HG03280 (cell line): ENCODE results near the gene MAP4K5.

Source experiments
- ATAC-seq: cut with Tn5 transposase; IDR thresholded peaks from one replicate; pipeline ENCODE4 v1.9.1; 2021; ENCODE audit warnings: mild to moderate bottlenecking, moderate library complexity; ENCODE audit not compliant: unreplicated experiment

The MAP4K5 gene

DNA sequence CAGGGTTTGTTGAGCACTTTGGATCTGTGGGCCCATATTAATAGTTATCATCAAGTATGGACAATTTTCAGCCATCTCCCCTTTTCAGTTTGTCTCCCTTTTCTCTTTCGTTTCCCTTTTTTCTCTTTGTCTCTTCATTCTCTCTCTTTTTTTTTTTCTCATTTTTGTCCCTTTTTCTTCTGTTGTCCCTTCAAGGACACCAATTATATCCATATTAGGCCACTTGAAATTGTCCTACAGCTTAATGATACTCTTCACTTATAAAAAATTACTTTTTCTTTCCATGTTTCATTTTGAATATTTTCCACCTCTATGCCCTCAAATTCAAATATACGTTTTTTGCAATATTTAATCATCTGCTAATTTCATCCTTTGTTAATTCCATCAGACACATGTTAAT is 53.3 kb downstream of the MAP4K5 start:
- ATAC-seq: no peak

GRCh38 chr14:50477760-50478159 is 54.6 kb downstream of the MAP4K5 start:
- no peak for ATAC-seq

DNA sequence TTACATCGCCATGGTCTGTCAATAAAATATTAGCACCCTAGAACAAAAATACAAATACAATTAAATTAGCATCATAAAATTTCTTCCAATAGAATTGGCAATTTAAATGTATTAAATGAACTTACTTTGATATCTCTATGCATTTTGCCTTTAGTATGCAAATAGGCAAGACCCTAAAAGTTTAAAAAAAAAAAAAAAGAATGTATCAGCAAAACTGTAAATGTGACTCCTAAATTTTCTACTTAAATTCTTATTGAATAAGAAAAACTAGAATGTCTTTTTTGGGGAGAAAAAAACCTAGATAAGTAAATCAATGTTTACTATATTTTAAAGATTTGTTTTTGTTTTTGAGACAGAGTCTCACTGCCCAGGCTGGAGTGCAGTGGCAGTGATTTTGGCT is 56.2 kb downstream of the MAP4K5 start:
- ATAC-seq: no peak

DNA sequence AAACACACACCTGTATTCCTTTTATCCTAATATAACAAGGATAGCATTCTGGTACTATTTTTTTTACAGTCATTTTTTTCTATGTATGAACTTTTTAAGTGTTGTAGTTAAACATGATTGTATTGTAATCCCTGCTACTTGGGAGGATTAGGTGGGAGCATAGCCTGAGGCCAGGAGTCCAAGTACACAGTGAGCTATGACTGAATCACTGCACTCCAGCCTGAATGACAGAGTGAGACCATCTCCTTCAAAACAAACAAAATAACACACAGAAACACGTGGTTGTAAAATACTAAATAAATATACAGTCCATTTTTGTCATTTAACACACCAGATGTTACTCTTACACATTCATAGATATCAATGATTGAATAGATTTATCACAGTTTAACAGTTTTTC is 56.9 kb downstream of the MAP4K5 start:
- no peak for ATAC-seq

DNA sequence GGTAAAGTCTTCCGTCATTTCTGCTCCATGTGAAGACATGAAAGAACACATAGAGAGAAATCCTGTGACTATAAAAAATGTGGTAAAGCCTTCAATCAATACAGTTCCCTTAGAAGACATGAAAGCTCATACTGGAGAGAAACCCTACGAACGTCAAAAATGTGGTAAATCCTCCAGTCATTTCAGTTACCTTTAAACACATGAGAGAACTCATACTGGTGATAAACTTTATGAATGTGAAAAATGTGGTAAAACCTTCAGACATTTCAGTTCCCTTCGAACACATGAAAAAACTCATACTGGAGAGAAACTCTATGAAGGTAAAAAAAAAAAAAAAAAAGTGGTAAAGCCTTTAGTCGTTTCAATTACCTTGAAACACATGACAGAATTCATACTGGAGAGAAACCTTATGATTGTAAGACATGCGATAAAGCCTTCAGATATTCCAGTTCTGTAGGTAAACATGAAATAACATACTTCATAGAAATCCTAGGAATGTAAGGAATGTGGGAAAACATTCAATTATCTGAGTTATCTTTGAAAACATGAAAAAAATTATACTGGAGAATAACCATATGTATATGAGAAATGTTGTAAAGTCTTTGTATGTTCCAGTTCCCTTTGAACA is 60.4 kb downstream of the MAP4K5 start:
- no peak for ATAC-seq

- no peak for ATAC-seq
Measured at GRCh38 chr14:50469982-50470381, 62.4 kb downstream of the MAP4K5 start.

DNA sequence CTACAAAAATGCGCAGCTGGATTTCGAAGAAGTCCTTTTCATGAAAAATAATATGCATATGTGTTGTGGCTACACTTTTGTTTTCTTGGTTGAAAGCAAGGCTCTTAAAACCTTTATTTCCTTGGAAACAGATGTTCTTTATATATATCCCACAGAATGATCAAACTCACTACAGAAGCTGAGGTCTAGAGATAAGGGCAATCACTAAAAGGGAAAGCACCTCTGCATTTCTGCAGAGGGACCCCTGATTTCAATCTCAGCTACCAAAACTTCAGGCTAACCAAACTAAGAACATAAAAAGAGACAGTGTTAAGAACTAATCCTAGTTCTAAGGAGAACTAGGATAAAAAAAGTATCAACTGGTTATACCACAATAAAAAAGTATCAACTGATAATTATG is 70.3 kb downstream of the MAP4K5 start:
- no peak for ATAC-seq

DNA sequence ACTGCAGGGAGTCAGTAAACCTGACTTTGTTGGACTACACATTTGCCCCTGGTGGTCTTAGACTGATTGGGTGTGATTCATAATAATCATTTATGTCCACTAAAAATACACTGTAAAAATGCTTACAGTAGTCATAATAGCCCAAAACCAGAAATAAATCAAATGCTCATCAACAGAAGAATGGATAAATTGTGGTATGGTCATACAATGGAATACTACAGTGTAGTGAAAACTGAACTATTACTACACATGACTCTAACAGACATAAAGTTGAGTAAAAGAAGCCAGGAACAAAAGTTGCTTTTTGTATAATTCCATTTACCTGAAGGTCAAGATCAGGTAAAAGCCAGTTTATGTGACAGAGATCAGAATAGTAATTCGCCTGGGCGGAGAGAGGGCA is 78.5 kb downstream of the MAP4K5 start:
- ATAC-seq: no peak

GRCh38 chr14:50452979-50453705 is 79.2 kb downstream of the MAP4K5 start:
- no peak for ATAC-seq

DNA sequence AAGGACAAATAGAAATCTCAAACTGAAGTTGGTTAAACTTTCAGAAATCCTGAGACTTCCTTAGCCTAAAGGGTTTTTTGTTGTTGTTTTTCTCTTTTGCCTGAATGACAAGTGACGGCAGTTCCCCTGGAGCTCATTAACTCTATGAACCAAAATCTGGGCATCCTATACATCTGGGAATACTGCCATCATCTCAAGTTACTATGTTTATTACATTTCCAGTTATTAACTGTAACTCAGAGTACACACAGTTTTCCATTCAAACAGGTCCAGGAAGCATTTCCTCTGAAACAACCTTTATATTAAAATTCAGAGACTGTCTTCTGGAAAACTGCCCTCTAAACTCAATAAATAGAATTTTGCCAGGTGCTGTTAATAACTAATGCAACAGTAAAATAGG is 80.1 kb downstream of the MAP4K5 start:
- ATAC-seq: no peak

DNA sequence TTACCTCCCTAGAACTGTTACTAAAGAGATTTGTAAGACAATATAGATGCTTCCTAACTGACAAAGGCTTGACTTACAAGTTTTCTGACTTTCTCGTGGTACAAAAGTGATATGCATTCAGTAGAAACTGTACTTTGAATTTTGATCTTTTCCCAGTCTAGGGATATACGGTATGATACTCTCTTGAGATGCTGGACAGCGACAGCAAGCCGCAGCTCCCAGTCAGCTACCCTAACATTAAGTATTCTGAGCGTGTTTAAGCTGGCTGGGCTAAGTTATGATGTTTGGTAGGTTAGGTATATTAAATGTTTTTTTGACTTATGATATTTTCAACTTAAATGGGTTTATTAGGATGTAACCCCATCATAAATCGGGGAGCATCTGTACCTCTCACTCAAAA is 80.5 kb downstream of the MAP4K5 start:
- no peak for ATAC-seq

- no peak for ATAC-seq
Measured at GRCh38 chr14:50447461-50447860, 84.9 kb downstream of the MAP4K5 start.

- no peak for ATAC-seq
Measured at GRCh38 chr14:50434528-50434927, 97.8 kb downstream of the MAP4K5 start.

GRCh38 chr14:50432131-50432530 is 100.2 kb downstream of the MAP4K5 start:
- ATAC-seq: no peak

GRCh38 chr14:50425816-50426215 is 106.6 kb downstream of the MAP4K5 start:
- ATAC-seq: no peak

- ATAC-seq: no peak
Measured at GRCh38 chr14:50425105-50425504, 107.3 kb downstream of the MAP4K5 start.

- no peak for ATAC-seq
Measured at GRCh38 chr14:50423529-50423928, 108.8 kb downstream of the MAP4K5 start.

- ATAC-seq: no peak
Measured at GRCh38 chr14:50421499-50421898, 110.9 kb downstream of the MAP4K5 start.

DNA sequence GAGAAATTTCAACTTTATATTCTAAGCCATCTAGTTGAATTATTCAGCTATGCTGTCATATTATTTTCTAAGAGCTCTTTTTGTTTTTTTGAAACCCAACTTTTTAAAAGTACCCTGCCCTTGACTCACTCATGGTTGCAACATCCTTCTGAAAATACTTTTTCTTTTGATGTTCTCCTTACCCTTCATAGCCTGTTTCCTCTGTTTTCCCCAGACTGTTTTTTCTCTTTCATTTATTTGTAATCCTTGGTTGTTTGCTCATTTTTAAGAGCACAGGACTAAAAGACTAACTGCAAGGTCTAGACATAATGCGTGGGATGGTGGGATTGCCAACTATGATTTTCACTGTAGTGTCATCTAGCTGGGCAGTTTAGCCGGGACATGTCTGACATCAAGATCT is 114.5 kb downstream of the MAP4K5 start:
- ATAC-seq: no peak

DNA sequence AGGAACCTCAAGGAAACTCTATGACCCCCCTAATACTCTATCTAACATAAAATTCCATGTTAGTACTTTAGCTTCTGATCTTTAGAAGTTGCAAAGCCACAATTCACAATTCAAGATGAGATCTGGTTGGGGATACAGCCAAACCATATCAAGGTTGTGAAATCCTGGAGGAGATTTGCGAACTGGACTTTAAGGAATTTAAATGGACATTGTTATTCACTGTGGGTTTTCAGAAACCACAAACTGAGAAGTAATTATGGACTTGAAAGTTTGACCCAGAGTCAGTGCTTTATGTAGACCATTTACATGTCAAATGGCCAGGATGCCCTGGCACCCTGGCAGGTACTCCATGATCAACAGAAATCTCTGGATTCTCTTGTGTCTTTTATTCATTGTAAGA is 121.4 kb downstream of the MAP4K5 start:
- no peak for ATAC-seq

- no peak for ATAC-seq
Measured at GRCh38 chr14:50410071-50410470, 122.3 kb downstream of the MAP4K5 start.

- no peak for ATAC-seq
Measured at GRCh38 chr14:50407111-50407812, 125.1 kb downstream of the MAP4K5 start.
